HepG2 (cell line): ENCODE measurements around the gene CEACAM5. TPM values are rescaled to one million over a fixed set of nuclear protein-coding genes. Genes with fewer than 3 reads are reported as not detected.
A peak's percentile ranks its signal among the peaks of the same experiment; 100 is the strongest.

Source experiments
- ATAC-seq: fragments of 200-7000 bp; cut with Tn5 transposase; 3 replicates; pipeline ENCODE4 v1.9.1; 2020; ENCODE audit warnings: mild to moderate bottlenecking, moderate library complexity
- BruUV-seq: library from RNA; stranded (reverse); fragments of 400-500 nt; replicated peaks from 2 replicates; lab custom pipeline; 2021; lab: Mats Ljungman, UMichigan
- CTCF ChIA-PET: fragments of 300-600 bp; formaldehyde crosslinking; extraction: SDS; loops from one replicate; lab custom pipeline; 2021; ENCODE audit warnings: low total read pairs, inconsistent platforms, low intra/inter-chr PET ratio; lab: Yijun Ruan, JAX
- POLR2A ChIA-PET: fragments of 350-600 bp; sonication (Branson Sonifier 250); formaldehyde crosslinking; loops from one replicate; lab custom pipeline; 2020; ENCODE audit warnings: antibody characterized with exemption, inconsistent platforms; lab: Yijun Ruan, JAX
- DNase-seq: peaks from one replicate; pipeline ENCODE4 v3.0.0-alpha.2; 2015; ENCODE audit warnings: low spot score
- FAIRE-seq: peaks from 3 replicates; lab custom pipeline; 2011; peaks lifted over from hg19 to GRCh38; lab: Jason Lieb, UNC
- H2AFZ ChIP-seq: one replicate; pipeline ENCODE4 v1.6.1; 2011; ENCODE audit warnings: low read length, inconsistent platforms
- H3K27ac ChIP-seq: fragments of 300-600 bp; 3 replicates; pipeline ENCODE4 v1.8.0; 2011; ENCODE audit warnings: mixed run types, mild to moderate bottlenecking, mixed read lengths, low read length, inconsistent platforms; ENCODE audit not compliant: insufficient read depth; ENCODE audit errors: extremely low read length
- H3K27me3 ChIP-seq, 2 experiments: fragments of 200-600 bp in 1 of 2; 2 replicates in 1 of 2; 3 replicates in 1 of 2; pipeline versions ENCODE4 v1.6.0 to v1.8.0; 2011; ENCODE audit warnings: low read length in 2 of 2, mild to moderate bottlenecking in 2 of 2, moderate library complexity in 2 of 2, inconsistent platforms in 1 of 2; ENCODE audit not compliant: insufficient read depth in 2 of 2, control insufficient read depth in 1 of 2
- H3K36me3 ChIP-seq, 2 experiments: fragments of 200-600 bp in 1 of 2; replicated peaks in 1 of 2; 2 replicates in 1 of 2; 3 replicates in 1 of 2; pipeline versions ENCODE4 v1.5.1 to v1.8.0; 2011; ENCODE audit warnings: low read length in 2 of 2, inconsistent platforms in 1 of 2; ENCODE audit not compliant: insufficient read depth in 2 of 2, control insufficient read depth in 1 of 2
- H3K4me1 ChIP-seq: 2 replicates; pipeline ENCODE4 v1.5.1; 2012; ENCODE audit warnings: low read length, inconsistent platforms; ENCODE audit not compliant: insufficient read depth
- H3K4me2 ChIP-seq: 2 replicates; pipeline ENCODE4 v1.6.0; 2011; ENCODE audit warnings: low read depth, low read length, inconsistent platforms
- H3K4me3 ChIP-seq, 3 experiments: fragments of 200-600 bp in 1 of 3; sonication (generic), shearing (Covaris generic) in 1 of 3; replicated peaks in 1 of 3; 2 replicates each; pipeline ENCODE4 v1.5.1; 2011 to 2016; ENCODE audit warnings: low read length in 3 of 3, inconsistent platforms in 2 of 3, low read depth in 2 of 3, mild to moderate bottlenecking in 2 of 3, control low read depth in 1 of 3, mixed read lengths in 1 of 3; ENCODE audit not compliant: insufficient read depth in 1 of 3
- H3K79me2 ChIP-seq: one replicate; pipeline ENCODE4 v1.6.1; 2011; ENCODE audit warnings: low read length, inconsistent platforms; ENCODE audit not compliant: insufficient read depth
- H3K9ac ChIP-seq: 2 replicates; pipeline ENCODE4 v1.6.0; 2011; ENCODE audit warnings: mild to moderate bottlenecking, low read depth, low read length, inconsistent platforms; ENCODE audit not compliant: insufficient read depth
- H3K9me3 ChIP-seq: 2 replicates; pipeline ENCODE4 v1.5.1; 2012; ENCODE audit warnings: mild to moderate bottlenecking, low read length
- H4K20me1 ChIP-seq: 2 replicates; pipeline ENCODE4 v1.6.0; 2011; ENCODE audit warnings: inconsistent platforms, mild to moderate bottlenecking, low read length, moderate library complexity; ENCODE audit not compliant: insufficient read depth
- ADNP ChIP-seq: sonication (generic); formaldehyde crosslinking; IDR thresholded peaks from 2 replicates; pipeline ENCODE4 v1.4.0; 2020; ENCODE audit warnings: missing genetic modification reagents
- GTF3A ChIP-seq: sonication (generic); formaldehyde crosslinking; conservative IDR thresholded peaks from 2 replicates; pipeline ENCODE4 v1.4.0; 2020; ENCODE audit warnings: mild to moderate bottlenecking, missing genetic modification reagents
- KDM3A ChIP-seq: IDR thresholded peaks from 2 replicates; pipeline ENCODE4 v1.6.1; 2018; ENCODE audit warnings: low read depth, missing compliant biosample characterization
- MIER3 ChIP-seq: IDR thresholded peaks from 2 replicates; pipeline ENCODE4 v1.6.1; 2016; ENCODE audit warnings: missing compliant biosample characterization, borderline replicate concordance
- NFRKB ChIP-seq: fragments of 450-650 bp; IDR thresholded peaks from 2 replicates; pipeline ENCODE4 v1.6.1; 2017
- SP2 ChIP-seq: sonication (generic); formaldehyde crosslinking; IDR thresholded peaks from 2 replicates; pipeline ENCODE4 v1.5.1; 2020; ENCODE audit warnings: mild to moderate bottlenecking, missing genetic modification reagents
- TBP ChIP-seq: sonication (generic); formaldehyde crosslinking; IDR thresholded peaks from 2 replicates; pipeline ENCODE4 v1.5.0; 2020; ENCODE audit warnings: missing genetic modification reagents
- ZBTB38 ChIP-seq: sonication (generic); formaldehyde crosslinking; IDR thresholded peaks from 2 replicates; pipeline ENCODE4 v1.5.1; 2020; ENCODE audit warnings: mild to moderate bottlenecking, missing genetic modification reagents
- ZKSCAN1 ChIP-seq: fragments of 150-350 bp; IDR thresholded peaks from 2 replicates; pipeline ENCODE4 v1.6.1; 2014; ENCODE audit warnings: low read length
- WGBS: methylation state at CpG from one replicate; pipeline ENCODE4 v1.1.6; 2017; ENCODE audit warnings: low lambda C conversion rate; 5-methylcytosine and 5-hydroxymethylcytosine counted together
- in situ Hi-C: cut with HindIII; loops from 2 replicates; pipeline ENCODE4 v1.10.0; 2017; ENCODE audit warnings: low pct_unique_long_range_greater_than_20kb; ENCODE audit not compliant: extremely low pct_ligation_motif_present
- intact Hi-C: fragments of 100-400 bp; cut with micrococcal nuclease; formaldehyde crosslinking; loops from one replicate; pipeline ENCODE4 v1.10.0; 2022; ENCODE audit not compliant: unreplicated experiment
- polyA plus RNA-seq, 8 experiments: library from polyadenylated mRNA; depleted of rRNA in 3 of 8; stranded (reverse) in 7 of 8; unstranded in 1 of 8; fragments of >200 nt; fragmentation: Illumina TruSeq in 4 of 8; extraction: Trizol in 4 of 8; gene quantifications; 2 replicates each; pipeline versions ENCODE4 v1.2.1 to v1.2.3, GENCODE V29; 2011 to 2016; ENCODE audit warnings: low read depth in 4 of 8, missing spikeins in 1 of 8, mixed read lengths in 1 of 8; ENCODE audit not compliant: insufficient read depth in 1 of 8
- total RNA-seq, 5 experiments: library from RNA; depleted of rRNA; stranded (reverse); fragments of >200 nt; fragmentation: Illumina TruSeq; extraction: Trizol; gene quantifications; 2 replicates each; pipeline ENCODE4 v1.2.3, GENCODE V29; 2016; ENCODE audit warnings: low read depth in 1 of 5
- TF ChIP-seq, protein P1 (sequence below): sonication (generic); formaldehyde crosslinking; IDR thresholded peaks from 2 replicates; pipeline ENCODE4 v1.5.0; 2020; ENCODE audit warnings: mild to moderate bottlenecking, missing genetic modification reagents, moderate library complexity

Gene CEACAM5
- total and polyA plus RNA-seq, 2 of the 13 experiments (the other 11 are each of a cell fraction or from before 2014, with no cell fraction given) = not detected

DNA sequence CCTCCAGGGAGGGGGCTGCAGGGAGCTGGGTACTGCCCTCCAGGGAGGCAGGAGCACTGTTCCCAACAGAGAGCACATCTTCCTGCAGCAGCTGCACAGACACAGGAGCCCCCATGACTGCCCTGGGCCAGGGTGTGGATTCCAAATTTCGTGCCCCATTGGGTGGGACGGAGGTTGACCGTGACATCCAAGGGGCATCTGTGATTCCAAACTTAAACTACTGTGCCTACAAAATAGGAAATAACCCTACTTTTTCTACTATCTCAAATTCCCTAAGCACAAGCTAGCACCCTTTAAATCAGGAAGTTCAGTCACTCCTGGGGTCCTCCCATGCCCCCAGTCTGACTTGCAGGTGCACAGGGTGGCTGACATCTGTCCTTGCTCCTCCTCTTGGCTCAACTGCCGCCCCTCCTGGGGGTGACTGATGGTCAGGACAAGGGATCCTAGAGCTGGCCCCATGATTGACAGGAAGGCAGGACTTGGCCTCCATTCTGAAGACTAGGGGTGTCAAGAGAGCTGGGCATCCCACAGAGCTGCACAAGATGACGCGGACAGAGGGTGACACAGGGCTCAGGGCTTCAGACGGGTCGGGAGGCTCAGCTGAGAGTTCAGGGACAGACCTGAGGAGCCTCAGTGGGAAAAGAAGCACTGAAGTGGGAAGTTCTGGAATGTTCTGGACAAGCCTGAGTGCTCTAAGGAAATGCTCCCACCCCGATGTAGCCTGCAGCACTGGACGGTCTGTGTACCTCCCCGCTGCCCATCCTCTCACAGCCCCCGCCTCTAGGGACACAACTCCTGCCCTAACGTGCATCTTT is 7.8 kb upstream of the CEACAM5 start:
- intact Hi-C loops = no loop called here
- Histone ChIP-seq H3K27me3 (peaks cover 0 to 4% of the 10 kb centered on the region in 2 experiments; a peak in 1 of 5 replicates), H3K36me3 (no peaks in the 10 kb centered on the region), H3K79me2 (no peaks in the 10 kb centered on the region), H3K4me2 (no peak overlapping the region), H3K4me1 (no peaks in the 10 kb centered on the region), H3K9me3 (no peaks in the 10 kb centered on the region), H3K4me3 (no peak overlapping the region), H3K9ac (no peak overlapping the region), H4K20me1 (0 out of 2 replicates have a peak, but pooled peaks cover 3% of the 10 kb centered on the region), H3K27ac (no peak overlapping the region)
- FAIRE-seq (no peak), ATAC-seq (no peak)
- in situ Hi-C loops = no loop called here
- ChIA-PET CTCF (no interaction called here), POLR2A (no interaction called here)
- no TSS peak for BruUV-seq
- WGBS = 17% methylated on average over 9 of the region's 13 CpGs
- no peak for TF ChIP-seq NFRKB
- no peak for TF ChIP-seq KDM3A (CRISPR knock-in tag)
- TF ChIP-seq TBP (CRISPR knock-in tag) = no peak
- TF ChIP-seq ZKSCAN1 = no peak
- no peak for TF ChIP-seq GTF3A (CRISPR knock-in tag)
- TF ChIP-seq SP2 = no peak
- TF ChIP-seq, all 625 proteins: peak for 0
- H2AFZ ChIP-seq = no peak overlapping the region
- no peak for DNase-seq

DNA sequence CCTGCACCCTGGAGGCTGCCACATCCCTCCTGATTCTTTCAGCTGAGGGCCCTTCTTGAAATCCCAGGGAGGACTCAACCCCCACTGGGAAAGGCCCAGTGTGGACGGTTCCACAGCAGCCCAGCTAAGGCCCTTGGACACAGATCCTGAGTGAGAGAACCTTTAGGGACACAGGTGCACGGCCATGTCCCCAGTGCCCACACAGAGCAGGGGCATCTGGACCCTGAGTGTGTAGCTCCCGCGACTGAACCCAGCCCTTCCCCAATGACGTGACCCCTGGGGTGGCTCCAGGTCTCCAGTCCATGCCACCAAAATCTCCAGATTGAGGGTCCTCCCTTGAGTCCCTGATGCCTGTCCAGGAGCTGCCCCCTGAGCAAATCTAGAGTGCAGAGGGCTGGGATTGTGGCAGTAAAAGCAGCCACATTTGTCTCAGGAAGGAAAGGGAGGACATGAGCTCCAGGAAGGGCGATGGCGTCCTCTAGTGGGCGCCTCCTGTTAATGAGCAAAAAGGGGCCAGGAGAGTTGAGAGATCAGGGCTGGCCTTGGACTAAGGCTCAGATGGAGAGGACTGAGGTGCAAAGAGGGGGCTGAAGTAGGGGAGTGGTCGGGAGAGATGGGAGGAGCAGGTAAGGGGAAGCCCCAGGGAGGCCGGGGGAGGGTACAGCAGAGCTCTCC is 6.9 kb upstream of the CEACAM5 start:
- in situ Hi-C loops = no loop called here
- WGBS = 3% methylated on average over 5 of the region's 10 CpGs
- H3K4me1 ChIP-seq = no peaks in the 10 kb centered on the region
- H3K9ac ChIP-seq = no peak overlapping the region
- FAIRE-seq = no peak
- H3K9me3 ChIP-seq = no peaks in the 10 kb centered on the region
- H4K20me1 ChIP-seq = 0 out of 2 replicates have a peak, but pooled peaks cover 3% of the 10 kb centered on the region
- intact Hi-C loops = no loop called here
- DNase-seq = no peak
- H2AFZ ChIP-seq = no peak overlapping the region
- no peaks in the 10 kb centered on the region for H3K36me3 ChIP-seq
- H3K27me3 ChIP-seq = peaks cover 0 to 4% of the 10 kb centered on the region in 2 experiments; a peak in 1 of 5 replicates
- BruUV-seq = no TSS peak
- POLR2A ChIA-PET = no interaction called here
- ATAC-seq = no peak
- H3K4me2 ChIP-seq = no peak overlapping the region
- no peak overlapping the region for H3K27ac ChIP-seq
- CTCF ChIA-PET = no interaction called here
- TF ChIP-seq ADNP (CRISPR knock-in tag) (no peak), MIER3 (CRISPR knock-in tag) (no peak), ZBTB38 (CRISPR knock-in tag) (no peak)
- TF ChIP-seq, protein P1, sequence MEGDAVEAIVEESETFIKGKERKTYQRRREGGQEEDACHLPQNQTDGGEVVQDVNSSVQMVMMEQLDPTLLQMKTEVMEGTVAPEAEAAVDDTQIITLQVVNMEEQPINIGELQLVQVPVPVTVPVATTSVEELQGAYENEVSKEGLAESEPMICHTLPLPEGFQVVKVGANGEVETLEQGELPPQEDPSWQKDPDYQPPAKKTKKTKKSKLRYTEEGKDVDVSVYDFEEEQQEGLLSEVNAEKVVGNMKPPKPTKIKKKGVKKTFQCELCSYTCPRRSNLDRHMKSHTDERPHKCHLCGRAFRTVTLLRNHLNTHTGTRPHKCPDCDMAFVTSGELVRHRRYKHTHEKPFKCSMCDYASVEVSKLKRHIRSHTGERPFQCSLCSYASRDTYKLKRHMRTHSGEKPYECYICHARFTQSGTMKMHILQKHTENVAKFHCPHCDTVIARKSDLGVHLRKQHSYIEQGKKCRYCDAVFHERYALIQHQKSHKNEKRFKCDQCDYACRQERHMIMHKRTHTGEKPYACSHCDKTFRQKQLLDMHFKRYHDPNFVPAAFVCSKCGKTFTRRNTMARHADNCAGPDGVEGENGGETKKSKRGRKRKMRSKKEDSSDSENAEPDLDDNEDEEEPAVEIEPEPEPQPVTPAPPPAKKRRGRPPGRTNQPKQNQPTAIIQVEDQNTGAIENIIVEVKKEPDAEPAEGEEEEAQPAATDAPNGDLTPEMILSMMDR (CRISPR knock-in tag) = peak; percentile 32; the same call in 1 of the 2 replicates
- TF ChIP-seq, all 625 proteins: peak for 1
- Histone ChIP-seq H3K4me3 (no peak overlapping the region), H3K79me2 (no peaks in the 10 kb centered on the region)
